K562 (cell line): ENCODE data around the gene YKT6. TPM values are rescaled to one million over a fixed set of nuclear protein-coding genes. Genes with fewer than 3 reads are reported as not detected.
A peak's percentile ranks its signal among the peaks of the same experiment; 100 is the strongest.

Experiments
- ATAC-seq: fragments of 200-7000 bp; cut with Tn5 transposase; 3 replicates; pipeline ENCODE4 v1.9.1; 2020; ENCODE audit warnings: moderate library complexity
- BruUV-seq: library from RNA; stranded (reverse); fragments of 400-500 nt; replicated peaks from 2 replicates; lab custom pipeline; 2021; lab: Mats Ljungman, UMichigan
- CTCF ChIA-PET: fragments of 300-600 bp; formaldehyde crosslinking; extraction: SDS; loops from one replicate; lab custom pipeline; 2021; ENCODE audit warnings: low intra/inter-chr PET ratio; lab: Yijun Ruan, JAX
- POLR2A ChIA-PET: fragments of 300-600, 350-650 bp; sonication (Branson Sonifier 250); formaldehyde crosslinking; extraction: SDS; loops from one replicate; lab custom pipeline; 2021; ENCODE audit warnings: antibody characterized with exemption, inconsistent platforms; lab: Yijun Ruan, JAX
- DNase-seq, 4 experiments: peaks; one replicate each; pipeline versions ENCODE4 v3.0.0 to v3.0.0-alpha.2; 2011 to 2018; ENCODE audit warnings: low spot score in 3 of 4, mixed read lengths in 3 of 4; ENCODE audit errors: extremely low read depth in 1 of 4
- FAIRE-seq: peaks from 2 replicates; lab custom pipeline; 2011; peaks lifted over from hg19 to GRCh38; lab: Jason Lieb, UNC
- H2AFZ ChIP-seq: 2 replicates; pipeline ENCODE4 v1.6.0; 2011; ENCODE audit warnings: low read depth, low read length, control low read depth, inconsistent platforms
- H3K27ac ChIP-seq: fragments of 200-600 bp; 3 replicates; pipeline ENCODE4 v1.8.0; 2011; ENCODE audit warnings: low read depth, mild to moderate bottlenecking, control low read depth, inconsistent platforms, low read length, moderate library complexity, mixed read lengths; ENCODE audit errors: extremely low read depth
- H3K27me3 ChIP-seq, 2 experiments: fragments of 300-600 bp in 1 of 2; 2 replicates in 1 of 2; 3 replicates in 1 of 2; pipeline versions ENCODE4 v1.6.0 to v1.8.0; 2011; ENCODE audit warnings: inconsistent platforms in 2 of 2, low read length in 2 of 2, mild to moderate bottlenecking in 1 of 2, mixed read lengths in 1 of 2, moderate library complexity in 1 of 2; ENCODE audit not compliant: control insufficient read depth in 2 of 2, insufficient read depth in 2 of 2
- H3K36me3 ChIP-seq: fragments of 300-600 bp; 3 replicates; pipeline ENCODE4 v1.8.0; 2011; ENCODE audit warnings: mild to moderate bottlenecking, low read length, inconsistent platforms; ENCODE audit not compliant: control insufficient read depth, insufficient read depth
- H3K4me1 ChIP-seq, 2 experiments: fragments of 200-600 bp in 1 of 2; replicated peaks in 1 of 2; 2 replicates in 1 of 2; 3 replicates in 1 of 2; pipeline versions ENCODE4 v1.5.1 to v1.8.0; 2011; ENCODE audit warnings: inconsistent platforms in 2 of 2, low read length in 2 of 2, mild to moderate bottlenecking in 1 of 2, mixed read lengths in 1 of 2, moderate library complexity in 1 of 2; ENCODE audit not compliant: control insufficient read depth in 2 of 2, insufficient read depth in 2 of 2
- H3K4me2 ChIP-seq: 2 replicates; pipeline ENCODE4 v1.6.1; 2011; ENCODE audit warnings: low read length, control low read depth, inconsistent platforms, mixed read lengths; ENCODE audit not compliant: insufficient read depth
- H3K4me3 ChIP-seq: fragments of 200-600 bp; sonication (generic), shearing (Covaris generic); 2 replicates; pipeline ENCODE4 v1.5.1; 2016; ENCODE audit warnings: control low read depth, inconsistent platforms
- H3K79me2 ChIP-seq: fragments of 200-600 bp; 3 replicates; pipeline ENCODE4 v1.8.0; 2011; ENCODE audit warnings: low read length, inconsistent platforms; ENCODE audit not compliant: control insufficient read depth, insufficient read depth
- H3K9ac ChIP-seq, 2 experiments: 2 replicates each; pipeline versions ENCODE4 v1.6.0 to v1.6.1; 2011; ENCODE audit warnings: low read depth in 2 of 2, low read length in 2 of 2, control low read depth in 1 of 2, inconsistent platforms in 1 of 2, mild to moderate bottlenecking in 1 of 2, mixed read lengths in 1 of 2; ENCODE audit not compliant: insufficient read depth in 1 of 2
- H3K9me1 ChIP-seq: one replicate; pipeline ENCODE4 v1.6.0; 2011; ENCODE audit warnings: inconsistent platforms, mild to moderate bottlenecking, low read length, moderate library complexity; ENCODE audit not compliant: control insufficient read depth, insufficient read depth
- H3K9me3 ChIP-seq: replicated peaks from 2 replicates; pipeline ENCODE4 v1.5.1; 2011; ENCODE audit warnings: low read depth, low read length, inconsistent platforms; ENCODE audit not compliant: control insufficient read depth, insufficient read depth
- H4K20me1 ChIP-seq: replicated peaks from 2 replicates; pipeline ENCODE4 v1.6.1; 2011; ENCODE audit warnings: low read length, inconsistent platforms, mixed read lengths; ENCODE audit not compliant: control insufficient read depth, insufficient read depth
- ARNT ChIP-seq, 2 experiments: fragments of 450-650 bp; IDR thresholded peaks; 2 replicates each; pipeline ENCODE4 v1.6.1; 2016; ENCODE audit warnings: mild to moderate bottlenecking in 1 of 2
- CSDE1 ChIP-seq, 2 experiments: fragments of 450-650 bp; IDR thresholded peaks; 2 replicates each; pipeline ENCODE4 v1.6.1; 2016; ENCODE audit warnings: mild to moderate bottlenecking in 1 of 2
- HDAC1 ChIP-seq, 2 experiments: fragments of 450-650 bp; IDR thresholded peaks; 2 replicates each; pipeline ENCODE4 v1.6.1; 2016 to 2017; ENCODE audit warnings: inconsistent platforms in 1 of 2, mild to moderate bottlenecking in 1 of 2, moderate library complexity in 1 of 2
- HMG20B ChIP-seq: fragments of 250-450 bp; sonication (Bioruptor Pico); IDR thresholded peaks from 2 replicates; pipeline ENCODE4 v1.5.0; 2021; ENCODE audit warnings: mild to moderate bottlenecking
- MIER1 ChIP-seq: fragments of 450-650 bp; IDR thresholded peaks from 2 replicates; pipeline ENCODE4 v1.6.1; 2016; ENCODE audit warnings: antibody characterized with exemption, mild to moderate bottlenecking, low read depth
- NEUROD1 ChIP-seq: fragments of 150-350 bp; IDR thresholded peaks from 2 replicates; pipeline ENCODE4 v1.6.1; 2014; ENCODE audit warnings: borderline replicate concordance, low read length, low read depth; ENCODE audit not compliant: partially characterized antibody
- NR1H2 ChIP-seq: sonication (generic); formaldehyde crosslinking; IDR thresholded peaks from 2 replicates; pipeline ENCODE4 v1.4.0; 2020; ENCODE audit warnings: mild to moderate bottlenecking, missing genetic modification reagents
- RBM22 ChIP-seq: fragments of 200-400 bp; formaldehyde crosslinking; IDR thresholded peaks from 2 replicates; pipeline ENCODE4 v1.6.1; 2018; ENCODE audit warnings: low read length, low read depth; ENCODE audit not compliant: poor library complexity, severe bottlenecking
- SPI1 ChIP-seq: IDR thresholded peaks from 2 replicates; pipeline ENCODE4 v1.6.1; 2011; ENCODE audit warnings: low read depth, low read length, control low read depth, borderline replicate concordance
- TRIM28 ChIP-seq: fragments of 450-650 bp; IDR thresholded peaks from 2 replicates; pipeline ENCODE4 v1.6.1; 2017
- ZNF699 ChIP-seq: fragments of 250-450 bp; sonication (Bioruptor Pico); IDR thresholded peaks from 2 replicates; pipeline ENCODE4 v1.8.0; 2021; ENCODE audit warnings: mild to moderate bottlenecking, moderate library complexity; ENCODE audit not compliant: insufficient replicate concordance
- WGBS: fragments of 100-300 bp; shearing (Covaris generic); methylation state at CpG from one replicate; pipeline ENCODE4 v1.1.6; 2016; ENCODE audit warnings: low coverage, mixed read lengths; ENCODE audit not compliant: insufficient coverage; ENCODE audit errors: missing lambda C conversion rate; 5-methylcytosine and 5-hydroxymethylcytosine counted together
- in situ Hi-C: fragments of 300-500 bp; cut with MboI; formaldehyde crosslinking; loops from 4 replicates; pipeline ENCODE4 v1.15.0; 2018; ENCODE audit warnings: inconsistent platforms, mixed read lengths
- intact Hi-C: fragments of 100-400 bp; cut with micrococcal nuclease; formaldehyde crosslinking; loops from 2 replicates; pipeline ENCODE4 v1.14.2; 2022
- polyA plus RNA-seq, 8 experiments: library from polyadenylated mRNA; depleted of rRNA in 4 of 8; stranded (reverse) in 5 of 8; unstranded in 3 of 8; fragments of >200 nt; fragmentation: Nextera tagmentation in 2 of 8; fragmentation: Illumina TruSeq in 1 of 8; extraction: Ambion mirVana in 2 of 8; extraction: Trizol in 1 of 8; gene quantifications; 2 replicates each; pipeline versions ENCODE4 v1.2.1 to v1.2.3, GENCODE V29; 2011 to 2014; ENCODE audit warnings: inconsistent platforms in 1 of 8, missing spikeins in 1 of 8
- total RNA-seq, 7 experiments: library from RNA; depleted of rRNA in 6 of 7; stranded (reverse); fragments of >200 nt in 6 of 7; fragmentation: Illumina TruSeq in 2 of 7; extraction: Trizol in 2 of 7; gene quantifications; 2 replicates each; pipeline versions ENCODE4 v1.2.1 to v1.2.3, GENCODE V29; 2011 to 2021; ENCODE audit warnings: low replicate concordance in 1 of 7
- TF ChIP-seq, protein P1 (sequence below): fragments of 250-450 bp; sonication (Bioruptor Pico); IDR thresholded peaks from 2 replicates; pipeline ENCODE4 v1.4.0; 2020; ENCODE audit warnings: borderline replicate concordance
- TF ChIP-seq, protein P2 (sequence below): fragments of 250-450 bp; sonication (Bioruptor Pico); IDR thresholded peaks from 2 replicates; pipeline ENCODE4 v1.9.0; 2021; ENCODE audit warnings: mild to moderate bottlenecking
- TF ChIP-seq, protein P3 (sequence below), 2 experiments: IDR thresholded peaks in 1 of 2; conservative IDR thresholded peaks in 1 of 2; 2 replicates each; pipeline ENCODE4 v1.6.1; 2016; ENCODE audit warnings: low read depth in 2 of 2, mild to moderate bottlenecking in 1 of 2, missing compliant biosample characterization in 1 of 2, missing genetic modification characterization in 1 of 2, moderate library complexity in 1 of 2
- TF ChIP-seq, protein P4 (sequence below): IDR thresholded peaks from 2 replicates; pipeline ENCODE4 v1.6.1; 2014; ENCODE audit warnings: antibody characterized with exemption

YKT6 gene
- total and polyA plus RNA-seq, 9 of the 15 experiments (the other 6 are each of a cell fraction or from before 2014, with no cell fraction given), result 1.6 to 90.6 (median 75.1) TPM

DNA sequence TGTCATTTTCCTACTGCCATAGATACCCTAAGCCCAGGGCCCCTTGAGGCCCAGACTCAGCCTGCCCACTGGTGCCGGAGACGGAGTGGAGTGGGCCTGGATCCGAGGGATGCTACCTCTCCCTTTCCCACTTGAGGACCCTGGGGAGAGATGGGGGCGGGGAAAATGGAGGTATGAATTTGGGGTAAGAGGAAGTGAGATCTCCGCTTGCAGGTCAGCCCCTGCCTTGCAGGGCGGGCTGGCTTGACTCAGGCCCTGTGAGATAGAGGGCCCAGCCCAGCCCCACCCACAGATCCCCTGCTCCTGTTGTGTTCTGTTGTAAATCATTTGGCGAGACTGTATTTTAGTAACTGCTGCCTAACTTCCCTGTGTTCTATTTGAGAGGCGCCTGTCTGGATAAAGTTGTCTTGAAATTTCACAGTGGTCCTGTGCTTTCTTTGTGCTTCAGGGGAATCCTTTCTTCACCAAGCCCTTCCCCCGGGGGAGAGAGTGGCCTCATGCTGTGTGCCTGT, 13.2 kb downstream of the YKT6 start:
- Histone ChIP-seq H3K27ac (peak overlapping the region; percentile 61; the same call in 2 of the 3 replicates), H2AFZ (no peak overlapping the region), H3K36me3 (peaks cover 43% of the 10 kb centered on the region; the same call in 2 of the 3 replicates), H3K4me2 (peak overlapping the region; percentile 48; the same call in 1 of the 2 replicates), H3K9me3 (no peaks in the 10 kb centered on the region), H3K79me2 (no peaks in the 10 kb centered on the region), H3K9ac (peak overlapping the region; percentile 17 to 83; a peak in 3 of 4 replicates), H3K4me1 (peaks cover 13 to 43% of the 10 kb centered on the region in 2 experiments; a peak in 4 of 5 replicates), H4K20me1 (peaks cover 15% of the 10 kb centered on the region), H3K4me3 (no peak overlapping the region), H3K9me1 (peaks cover 9% of the 10 kb centered on the region), H3K27me3 (no peaks in the 10 kb centered on the region)
- peak; percentile 68 for ATAC-seq
- no peak for FAIRE-seq
- POLR2A ChIA-PET, result interaction anchor here (0.7 to 2.1 kb wide), 6 partner anchors 8 to 300 kb away, joined by 3 to 8 read pairs (median 4); no protein-coding TSS in a partner anchor
- in situ Hi-C loops (no loop called here), intact Hi-C loops (no loop called here)
- 44% methylated on average over 7 of the region's 9 CpGs for WGBS
- CTCF ChIA-PET, result no interaction called here
- DNase-seq, result peak; percentile 45 to 66 (median 57)
- BruUV-seq, result no TSS peak
- TF ChIP-seq, protein P1, sequence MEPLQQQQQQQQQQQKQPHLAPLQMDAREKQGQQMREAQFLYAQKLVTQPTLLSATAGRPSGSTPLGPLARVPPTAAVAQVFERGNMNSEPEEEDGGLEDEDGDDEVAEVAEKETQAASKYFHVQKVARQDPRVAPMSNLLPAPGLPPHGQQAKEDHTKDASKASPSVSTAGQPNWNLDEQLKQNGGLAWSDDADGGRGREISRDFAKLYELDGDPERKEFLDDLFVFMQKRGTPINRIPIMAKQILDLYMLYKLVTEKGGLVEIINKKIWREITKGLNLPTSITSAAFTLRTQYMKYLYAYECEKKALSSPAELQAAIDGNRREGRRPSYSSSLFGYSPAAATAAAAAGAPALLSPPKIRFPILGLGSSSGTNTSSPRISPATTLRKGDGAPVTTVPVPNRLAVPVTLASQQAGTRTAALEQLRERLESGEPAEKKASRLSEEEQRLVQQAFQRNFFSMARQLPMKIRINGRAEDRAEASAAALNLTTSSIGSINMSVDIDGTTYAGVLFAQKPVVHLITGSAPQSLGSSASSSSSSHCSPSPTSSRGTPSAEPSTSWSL (CRISPR knock-in tag), result no peak
- TF ChIP-seq, protein P2, sequence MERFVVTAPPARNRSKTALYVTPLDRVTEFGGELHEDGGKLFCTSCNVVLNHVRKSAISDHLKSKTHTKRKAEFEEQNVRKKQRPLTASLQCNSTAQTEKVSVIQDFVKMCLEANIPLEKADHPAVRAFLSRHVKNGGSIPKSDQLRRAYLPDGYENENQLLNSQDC, result no peak
- no peak for TF ChIP-seq NR1H2 (CRISPR knock-in tag)
- no peak for TF ChIP-seq HDAC1 (IDR thresholded peaks at IDR 0.05)
- TF ChIP-seq, protein P3, sequence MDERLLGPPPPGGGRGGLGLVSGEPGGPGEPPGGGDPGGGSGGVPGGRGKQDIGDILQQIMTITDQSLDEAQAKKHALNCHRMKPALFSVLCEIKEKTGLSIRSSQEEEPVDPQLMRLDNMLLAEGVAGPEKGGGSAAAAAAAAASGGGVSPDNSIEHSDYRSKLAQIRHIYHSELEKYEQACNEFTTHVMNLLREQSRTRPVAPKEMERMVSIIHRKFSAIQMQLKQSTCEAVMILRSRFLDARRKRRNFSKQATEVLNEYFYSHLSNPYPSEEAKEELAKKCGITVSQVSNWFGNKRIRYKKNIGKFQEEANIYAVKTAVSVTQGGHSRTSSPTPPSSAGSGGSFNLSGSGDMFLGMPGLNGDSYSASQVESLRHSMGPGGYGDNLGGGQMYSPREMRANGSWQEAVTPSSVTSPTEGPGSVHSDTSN (CRISPR knock-in tag; IDR thresholded peaks at IDR 0.05; ENCODE audit: low read depth), result no peak
- TF ChIP-seq, protein P3 (tag; conservative IDR thresholded peaks at IDR 0.05; ENCODE audit: low read depth), result peak; percentile 50
- no peak for TF ChIP-seq TRIM28
- no peak for TF ChIP-seq CSDE1 (IDR thresholded peaks at IDR 0.05)
- no peak for TF ChIP-seq HMG20B
- TF ChIP-seq ZNF699 (CRISPR knock-in tag), result no peak
- TF ChIP-seq RBM22, result no peak
- peak; percentile 84 for TF ChIP-seq SPI1
- TF ChIP-seq, protein P4, sequence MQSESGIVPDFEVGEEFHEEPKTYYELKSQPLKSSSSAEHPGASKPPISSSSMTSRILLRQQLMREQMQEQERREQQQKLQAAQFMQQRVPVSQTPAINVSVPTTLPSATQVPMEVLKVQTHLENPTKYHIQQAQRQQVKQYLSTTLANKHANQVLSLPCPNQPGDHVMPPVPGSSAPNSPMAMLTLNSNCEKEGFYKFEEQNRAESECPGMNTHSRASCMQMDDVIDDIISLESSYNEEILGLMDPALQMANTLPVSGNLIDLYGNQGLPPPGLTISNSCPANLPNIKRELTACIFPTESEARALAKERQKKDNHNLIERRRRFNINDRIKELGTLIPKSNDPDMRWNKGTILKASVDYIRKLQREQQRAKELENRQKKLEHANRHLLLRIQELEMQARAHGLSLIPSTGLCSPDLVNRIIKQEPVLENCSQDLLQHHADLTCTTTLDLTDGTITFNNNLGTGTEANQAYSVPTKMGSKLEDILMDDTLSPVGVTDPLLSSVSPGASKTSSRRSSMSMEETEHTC, result no peak
- TF ChIP-seq NEUROD1, result no peak
- TF ChIP-seq ARNT (IDR thresholded peaks at IDR 0.05), result no peak
- no peak for TF ChIP-seq MIER1
